ENCODE measurements around the gene IL23A.

Gene IL23A

GRCh38 chr12:56359851-56360767 is 21.4 kb downstream of the IL23A start, which contains the start of gene STAT2:
Gene STAT2 (minus strand): TSS chr12:56360107. CDS start chr12:56356571, 3,536 bp downstream.
- in situ Hi-C loops (cut with HindIII; ENCODE audit: low sequenced_read_pairs), result loop anchor here (5.0 kb wide), 1 partner anchor 43 kb away; the partner anchor contains the start of gene CNPY2

- in situ Hi-C loops (cut with HindIII; ENCODE audit: low sequenced_read_pairs), result loop anchor here (5.0 kb wide), 1 partner anchor 44 kb away; the partner anchor contains the start of gene CNPY2
These were observed 22.9 kb downstream of the IL23A start for GRCh38 chr12:56361487-56362129.

- in situ Hi-C loops (cut with HindIII; ENCODE audit: low sequenced_read_pairs), result loop anchor here (5.0 kb wide), 1 partner anchor 45 kb away; the partner anchor contains the start of gene CNPY2
These were observed 23.7 kb downstream of the IL23A start, which contains the start of gene APOF for GRCh38 chr12:56362130-56363059. Gene APOF (minus strand): TSS chr12:56362857. CDS start chr12:56362745, 112 bp downstream.

- in situ Hi-C loops (cut with HindIII; ENCODE audit: low sequenced_read_pairs), result no loop called here
These were observed 28.3 kb downstream of the IL23A start for GRCh38 chr12:56366948-56367347.

- in situ Hi-C loops (cut with HindIII; ENCODE audit: low sequenced_read_pairs), result no loop called here
These were observed 34.8 kb downstream of the IL23A start for GRCh38 chr12:56373515-56373914.

GRCh38 chr12:56374726-56375597 is 36.3 kb downstream of the IL23A start:
- in situ Hi-C loops (cut with HindIII; ENCODE audit: low sequenced_read_pairs), result no loop called here

GRCh38 chr12:56375598-56376434 is 37.1 kb downstream of the IL23A start:
- in situ Hi-C loops (cut with HindIII; ENCODE audit: low sequenced_read_pairs), result no loop called here

- in situ Hi-C loops (cut with HindIII; ENCODE audit: low sequenced_read_pairs), result no loop called here
These were observed 38.8 kb downstream of the IL23A start for GRCh38 chr12:56377310-56377988.

GRCh38 chr12:56377989-56378316 is 39.3 kb downstream of the IL23A start:
- in situ Hi-C loops (cut with HindIII; ENCODE audit: low sequenced_read_pairs), result no loop called here

GRCh38 chr12:56382611-56383010 is 43.9 kb downstream of the IL23A start:
- in situ Hi-C loops (cut with HindIII; ENCODE audit: low sequenced_read_pairs), result no loop called here

- in situ Hi-C loops (cut with HindIII; ENCODE audit: low sequenced_read_pairs), result no loop called here
These were observed 47.2 kb downstream of the IL23A start for GRCh38 chr12:56385873-56386272.

- in situ Hi-C loops (cut with HindIII; ENCODE audit: low sequenced_read_pairs), result no loop called here
These were observed 48.6 kb downstream of the IL23A start for GRCh38 chr12:56387152-56387736.

GRCh38 chr12:56389412-56389811 is 50.7 kb downstream of the IL23A start:
- in situ Hi-C loops (cut with HindIII; ENCODE audit: low sequenced_read_pairs), result no loop called here
